Left lobe of liver (tissue), 2 donors: ENCODE measurements around the gene ZNF664. TPM values are rescaled to one million over a fixed set of nuclear protein-coding genes. Genes with fewer than 3 reads are reported as not detected.

Source experiments
- ATAC-seq: fragments of 200-7000 bp; cut with Tn5 transposase; one replicate; pipeline ENCODE4 v1.9.1; 2020; ENCODE audit warnings: mild to moderate bottlenecking, moderate library complexity
- DNase-seq: peaks from one replicate; pipeline ENCODE4 v3.0.0-alpha.2; 2020; ENCODE audit warnings: low spot score
- total RNA-seq: library from RNA; stranded (reverse); gene quantifications from one replicate; pipeline ENCODE4 v1.2.1, GENCODE V29; 2021
- donor health status: DM: no; HTN: no; CAD: no; lungs with moderate emphysema.
- donor health status: DM: no; HTN: yes; CAD: no.

Gene ZNF664
- total RNA-seq, 1 donor from 2014 or later: 44.5 TPM

DNA sequence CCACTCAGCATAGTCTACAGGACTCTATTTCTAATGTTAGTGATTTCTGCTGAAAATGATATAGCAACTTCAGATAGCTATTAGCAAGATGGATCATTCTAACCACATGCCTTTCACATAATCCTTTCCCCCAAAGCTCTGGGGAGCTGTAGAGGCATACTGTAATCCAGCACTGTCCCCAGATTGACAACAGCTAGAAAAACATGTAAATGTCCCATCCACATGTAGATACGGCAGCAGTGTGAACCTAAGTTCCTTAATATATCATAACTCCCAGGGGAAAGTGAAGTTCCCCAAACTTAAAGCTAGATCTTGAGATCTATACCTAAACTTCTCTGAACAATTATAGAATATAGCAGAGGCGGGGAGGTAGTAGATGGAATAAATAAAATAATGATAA is 14.0 kb downstream of the ZNF664 start:
- ATAC-seq (no peak), DNase-seq (no peak)

DNA sequence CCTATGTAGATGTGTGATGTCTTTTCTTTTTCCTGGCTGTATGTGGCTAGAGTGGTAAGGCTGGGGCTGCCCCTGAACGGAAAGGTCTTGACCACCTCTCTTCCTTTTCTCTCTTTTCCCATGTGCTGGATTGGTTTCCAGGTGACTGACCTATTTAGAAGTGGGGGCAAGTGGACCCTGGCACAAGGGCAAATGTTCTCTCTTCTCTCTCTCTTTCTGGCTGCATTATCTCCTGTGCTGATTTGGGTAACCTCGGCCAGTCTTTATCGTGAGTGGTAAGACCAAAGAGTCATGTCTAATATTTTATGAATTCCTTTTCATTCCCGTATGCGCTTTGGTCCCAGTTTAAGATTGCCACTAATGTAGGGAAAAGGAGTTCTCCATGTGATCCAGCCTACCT is 16.2 kb downstream of the ZNF664 start:
- DNase-seq (no peak), ATAC-seq (peak; percentile 66)

DNA sequence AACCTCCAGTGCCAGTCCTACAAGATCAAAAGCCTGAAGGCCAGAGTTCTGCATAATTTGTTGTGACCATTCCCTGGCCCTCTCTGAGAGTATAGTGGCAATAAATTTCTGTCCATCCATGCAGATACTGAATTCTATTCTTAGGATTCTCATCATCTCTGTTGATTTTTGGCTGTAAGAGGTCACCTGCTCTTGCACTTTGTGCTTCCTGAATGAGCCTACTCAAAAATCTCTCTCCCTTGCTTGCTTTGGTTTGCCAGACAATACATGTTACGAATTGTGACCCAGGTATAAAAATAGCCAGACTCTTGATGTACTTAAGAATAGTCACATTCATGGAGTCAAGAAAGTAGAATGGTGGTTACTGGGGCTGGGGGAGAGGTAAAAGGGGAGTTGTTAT is 16.7 kb downstream of the ZNF664 start:
- DNase-seq (no peak), ATAC-seq (peak; percentile 59)

DNA sequence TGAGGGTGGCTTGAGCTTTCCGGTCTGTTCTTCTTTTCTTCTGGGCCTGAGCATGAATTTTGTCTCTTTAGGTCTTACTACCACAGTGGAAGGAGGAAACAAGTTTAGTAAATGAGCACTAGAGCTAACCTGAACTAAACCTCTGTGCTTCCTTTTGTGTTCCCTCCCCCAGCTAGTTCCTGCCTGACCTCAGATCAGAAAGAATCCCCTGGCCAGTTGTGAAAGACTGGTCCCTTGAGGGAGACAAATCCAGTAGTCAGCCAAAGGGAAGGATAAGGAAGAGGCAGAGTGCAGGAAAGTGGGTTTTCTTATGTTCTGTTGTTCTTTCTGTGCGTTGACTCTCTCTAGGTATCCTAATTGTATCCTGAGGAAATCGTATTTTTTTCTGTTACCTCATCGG is 17.5 kb downstream of the ZNF664 start:
- ATAC-seq (peak; percentile 13), DNase-seq (no peak)

DNA sequence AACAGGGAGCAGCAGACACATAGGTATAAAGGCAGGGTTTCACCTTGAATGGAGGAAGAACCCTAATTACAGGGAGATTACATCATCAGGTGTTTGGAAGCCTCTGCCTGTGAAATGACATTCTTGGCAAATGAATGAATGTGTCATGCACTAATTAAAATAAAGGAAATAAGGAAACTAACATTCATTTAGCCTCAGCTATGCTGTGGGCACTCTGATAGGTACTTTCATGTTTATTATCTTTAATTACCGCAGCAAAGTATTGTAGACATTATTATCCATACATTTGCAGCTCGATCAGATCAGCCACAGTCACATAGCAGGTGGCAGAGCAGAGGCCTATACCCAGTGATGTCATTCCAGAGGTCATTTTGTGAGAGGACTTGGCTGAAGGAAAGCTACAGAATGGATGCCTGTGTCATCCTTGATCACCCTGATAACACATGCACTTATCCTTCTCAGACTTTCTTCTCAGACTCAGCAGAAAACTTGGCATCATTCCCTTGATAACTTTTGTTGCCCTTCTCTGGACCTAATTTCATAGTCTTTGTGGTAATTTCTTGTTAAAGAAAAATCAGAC is 18.4 kb downstream of the ZNF664 start:
- DNase-seq (no peak), ATAC-seq (no peak)

DNA sequence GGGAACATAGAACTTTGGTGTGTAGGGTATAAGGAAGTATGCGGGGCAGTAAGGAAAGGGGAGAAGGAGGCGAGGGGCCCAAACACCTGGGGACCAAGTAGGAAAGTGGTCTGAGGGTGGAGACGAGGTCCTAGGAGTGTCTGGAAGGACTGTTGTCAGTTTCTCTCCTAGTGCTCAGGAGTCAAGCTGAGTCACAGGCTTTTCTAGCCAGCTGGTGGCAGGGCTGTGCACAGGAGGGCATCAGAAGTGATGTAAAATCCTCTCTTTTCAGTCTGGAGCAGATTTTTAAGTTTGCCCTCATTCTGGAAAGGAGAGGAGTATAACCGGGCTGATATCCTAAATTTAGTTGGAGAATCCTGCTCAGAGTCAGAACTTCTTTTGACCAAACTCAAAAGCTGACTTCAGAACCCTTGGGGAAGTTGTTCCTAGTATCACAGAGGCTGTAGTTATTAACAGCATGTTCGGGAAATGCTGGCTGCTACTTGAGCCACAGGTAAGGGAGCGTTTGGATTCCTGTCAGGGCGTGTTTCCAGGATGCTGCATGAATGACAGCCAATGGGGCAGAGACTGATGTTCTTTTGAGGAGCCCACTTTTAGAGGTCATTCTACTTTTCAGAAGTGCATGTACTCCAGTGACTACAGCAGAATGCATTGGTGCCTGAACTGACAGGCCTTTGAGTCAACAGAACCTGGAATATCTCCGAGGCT is 19.3 kb downstream of the ZNF664 start:
- ATAC-seq: no peak
- DNase-seq: no peak

DNA sequence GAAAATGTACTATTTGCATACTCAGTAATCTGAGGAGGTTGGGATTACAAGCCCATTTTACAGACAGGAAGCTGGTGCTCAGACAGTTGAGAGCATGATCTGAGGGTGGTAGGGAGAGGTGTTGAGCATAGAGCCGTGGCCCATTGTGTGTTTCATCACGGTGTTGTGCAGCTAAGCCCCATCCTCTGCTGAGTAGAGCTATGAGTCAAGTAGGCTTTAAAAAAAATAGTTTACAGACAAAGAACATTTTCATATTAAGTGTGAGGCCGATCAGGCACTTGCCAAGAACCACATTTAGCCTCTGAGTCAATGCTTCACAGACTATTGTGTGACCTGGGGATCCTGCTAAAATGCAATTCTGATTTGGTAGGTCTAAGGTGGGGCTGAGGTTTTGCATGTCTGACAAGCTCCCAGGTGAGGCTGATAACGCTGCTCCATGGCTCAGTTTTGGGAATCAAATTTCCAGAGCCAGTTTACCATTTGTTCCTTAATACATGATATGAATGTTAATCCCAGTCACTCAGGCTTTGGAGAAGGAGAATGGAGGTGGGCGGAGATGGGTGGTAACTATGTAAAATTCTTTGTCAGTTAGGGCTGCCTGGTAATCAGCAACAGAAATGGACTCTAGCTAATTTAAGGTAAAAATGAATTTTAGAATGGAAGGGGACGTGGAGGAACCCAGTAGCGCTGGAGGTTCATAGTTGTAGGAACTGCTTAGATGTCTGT is 22.2 kb downstream of the ZNF664 start:
- ATAC-seq: no peak
- DNase-seq: no peak

DNA sequence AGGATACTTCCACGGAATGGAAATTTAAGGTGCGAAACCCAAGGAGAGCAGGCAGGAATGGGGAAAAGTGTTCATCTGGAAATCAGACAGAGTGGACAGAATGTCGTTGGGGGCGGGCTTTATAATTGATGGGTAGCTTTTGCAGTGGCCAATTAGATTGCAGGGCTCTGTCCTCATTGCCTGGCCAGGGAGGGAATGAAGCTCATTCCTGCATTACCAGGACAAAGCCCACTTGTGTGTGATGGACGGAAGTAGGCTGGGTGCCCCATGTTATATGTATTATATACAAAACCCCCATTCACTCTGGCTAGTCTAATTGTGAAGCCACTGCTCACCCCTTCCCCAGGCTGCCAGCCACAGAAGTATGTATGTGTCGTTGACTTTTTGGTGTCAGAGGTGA is 23.6 kb downstream of the ZNF664 start:
- ATAC-seq (no peak), DNase-seq (no peak)

DNA sequence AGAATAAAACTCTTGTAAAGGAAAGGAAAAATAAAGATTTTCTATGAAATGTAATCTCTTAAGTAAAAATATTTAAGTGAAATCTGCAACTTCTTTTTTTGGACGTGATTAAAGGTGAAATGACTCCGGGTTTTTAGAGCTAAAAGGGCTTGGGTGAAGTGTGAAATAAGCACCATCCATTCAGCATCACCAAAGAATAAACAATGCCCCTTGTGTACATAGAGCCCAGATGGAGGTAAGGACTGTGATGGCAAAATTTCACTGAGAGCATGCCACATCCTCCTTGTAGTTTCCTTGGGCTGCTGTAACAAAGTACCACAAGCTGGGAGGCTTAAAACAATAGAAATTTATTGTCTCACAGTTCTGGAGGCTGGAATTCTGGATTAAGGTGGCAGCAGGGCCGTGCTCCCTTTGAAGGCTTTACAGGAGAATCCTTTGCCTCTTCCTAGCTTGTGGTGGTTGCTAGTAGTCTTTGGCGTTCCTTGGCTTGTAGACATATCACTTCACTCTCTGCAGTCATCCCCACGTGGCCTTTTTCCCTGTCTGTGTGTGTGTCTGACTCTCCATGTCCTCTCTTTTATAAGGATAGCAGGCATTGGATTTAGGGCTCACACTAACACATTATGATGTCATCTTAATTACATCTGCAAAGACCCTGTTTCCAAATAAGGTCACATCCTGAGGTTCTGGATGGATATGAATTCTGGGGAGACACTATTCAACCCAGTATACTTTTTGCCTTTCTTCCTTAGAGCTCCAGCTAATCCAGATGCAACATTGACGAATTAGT is 24.2 kb downstream of the ZNF664 start:
- DNase-seq (no peak), ATAC-seq (no peak)

DNA sequence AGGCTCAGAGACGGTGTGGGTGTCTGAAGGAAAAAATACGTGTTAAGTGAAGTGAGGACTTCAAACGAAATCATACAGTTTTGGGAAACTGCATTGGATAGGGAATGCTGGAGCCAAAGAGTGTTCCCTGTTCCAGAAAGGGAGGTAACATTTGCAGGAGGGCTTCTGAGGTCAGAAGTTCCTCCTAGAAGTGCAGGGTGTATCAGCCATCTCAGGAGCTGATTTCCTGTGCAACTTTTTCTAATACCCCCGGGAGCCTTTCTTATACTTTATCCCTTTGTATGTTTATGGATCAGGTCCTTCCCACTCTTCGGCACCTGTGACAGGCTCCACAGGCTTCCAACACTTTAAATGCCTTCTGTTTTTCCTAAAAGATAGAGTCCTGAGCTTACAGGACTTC is 24.9 kb downstream of the ZNF664 start:
- DNase-seq: no peak
- no peak for ATAC-seq

DNA sequence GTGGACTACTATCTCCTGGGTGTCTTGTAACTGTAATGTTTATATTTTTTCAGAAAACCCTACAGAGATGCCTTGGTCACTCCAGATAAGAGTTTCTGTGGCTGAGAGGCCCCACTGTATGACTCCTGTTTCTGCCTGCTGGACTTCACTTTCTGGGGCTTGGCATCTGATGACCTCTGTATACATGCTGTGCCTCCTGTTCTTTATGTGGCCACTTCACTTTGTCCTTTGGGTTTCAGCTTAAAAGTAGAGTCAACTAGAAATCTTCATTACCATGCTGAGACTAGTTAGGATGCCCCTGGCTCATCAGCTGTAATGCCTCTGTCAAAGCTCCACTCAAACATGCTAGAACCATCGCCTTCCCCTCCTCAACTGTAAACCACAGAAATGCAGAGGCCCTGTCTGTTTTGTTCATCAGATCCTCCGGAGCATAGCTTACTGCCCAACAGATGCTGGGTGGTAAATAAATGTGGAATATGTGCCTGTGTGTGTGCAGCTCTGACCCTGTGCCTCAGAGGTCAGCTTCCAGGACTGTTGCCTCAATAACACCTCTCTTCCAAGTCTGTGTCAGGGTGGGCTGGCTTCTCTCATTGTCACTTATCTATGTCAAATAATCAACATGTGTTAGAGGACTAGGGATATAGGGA is 25.5 kb downstream of the ZNF664 start:
- ATAC-seq (no peak), DNase-seq (no peak)

DNA sequence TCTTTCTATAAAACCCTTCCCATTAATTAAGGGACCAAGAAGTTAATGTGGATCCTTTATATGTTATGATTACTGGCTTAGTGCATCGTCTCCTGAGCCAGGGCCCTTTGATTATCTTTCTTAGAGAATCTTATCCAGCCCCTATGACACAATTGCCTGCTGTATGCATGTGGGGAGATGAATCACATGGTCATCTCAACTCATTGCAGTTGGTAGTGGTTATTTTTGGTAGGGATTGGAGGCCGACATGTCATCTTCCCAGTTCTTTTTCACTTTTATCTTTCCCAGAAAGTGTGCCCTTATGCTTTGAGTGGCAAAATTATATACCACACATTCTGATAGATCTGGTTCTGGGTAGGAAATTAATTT is 26.0 kb downstream of the ZNF664 start:
- DNase-seq: no peak
- no peak for ATAC-seq

DNA sequence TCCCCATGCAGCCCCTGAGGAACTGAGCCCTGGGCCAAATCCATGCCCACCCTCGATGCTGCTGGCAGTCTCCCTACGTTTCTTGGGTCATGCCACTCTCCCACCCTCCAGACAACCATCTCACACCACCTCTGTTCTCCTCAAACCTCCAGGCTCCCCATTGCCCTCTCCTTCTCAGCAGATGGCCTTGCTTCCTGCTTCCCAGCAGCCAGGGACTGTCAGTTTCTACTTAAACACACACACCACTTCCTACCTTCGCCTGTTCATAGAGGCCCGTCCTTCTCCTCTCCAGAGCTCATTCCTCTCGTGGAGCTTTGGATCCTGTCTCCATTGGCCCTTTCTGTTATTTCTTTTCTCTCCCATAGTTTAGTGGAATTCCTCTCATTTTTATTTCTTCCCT is 27.1 kb downstream of the ZNF664 start:
- DNase-seq: no peak
- no peak for ATAC-seq

DNA sequence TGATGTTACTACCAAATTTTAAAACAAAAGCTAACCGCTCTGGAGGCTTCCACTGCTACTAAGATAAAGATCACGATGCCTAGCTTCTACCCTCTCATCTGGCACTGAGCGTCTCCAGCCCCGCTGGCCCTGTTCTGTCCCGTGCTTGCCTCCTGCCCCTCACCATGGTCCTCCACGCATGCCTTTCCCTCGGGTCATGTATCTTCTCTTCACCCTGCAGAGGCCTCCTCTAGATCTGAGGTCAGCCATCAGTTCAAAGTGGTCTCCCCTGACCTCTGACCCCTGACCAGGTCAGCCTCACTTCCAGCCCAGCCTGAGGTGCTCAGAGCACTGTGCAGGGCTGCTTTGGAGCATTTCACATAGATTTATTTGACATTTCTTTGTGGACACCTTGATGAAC is 28.3 kb downstream of the ZNF664 start:
- DNase-seq (no peak), ATAC-seq (no peak)

DNA sequence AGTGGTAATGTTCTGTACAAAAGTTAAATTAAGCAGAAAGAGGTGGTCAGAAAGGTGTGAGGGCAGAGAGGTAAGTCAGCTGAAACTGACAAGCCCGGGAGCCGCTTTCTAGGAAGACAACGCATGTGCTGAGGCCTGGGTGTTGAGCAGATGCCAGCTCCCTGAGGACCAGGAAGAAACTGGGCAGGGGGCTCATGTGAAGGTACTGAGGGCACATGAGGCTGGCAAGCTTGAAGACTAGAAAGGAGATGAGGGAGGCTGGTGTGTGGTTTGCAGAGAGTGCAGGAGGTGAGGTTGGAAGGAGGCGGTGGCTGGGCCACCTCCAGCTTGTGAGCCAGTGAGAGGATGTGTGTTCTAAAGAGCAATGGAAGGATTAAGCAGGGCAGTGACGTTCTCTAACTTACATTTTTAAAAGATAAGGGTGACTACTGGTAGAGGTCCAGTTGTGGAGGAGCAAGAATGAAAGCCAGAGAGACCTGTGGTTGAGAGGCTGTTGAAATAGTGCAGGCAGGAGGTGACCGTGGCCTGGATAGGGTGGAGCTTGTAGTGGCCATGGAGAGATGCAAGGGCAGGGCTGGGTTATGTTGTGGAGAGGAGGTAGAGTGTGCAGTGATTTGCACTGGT is 29.1 kb downstream of the ZNF664 start:
- peak; percentile 11 for ATAC-seq
- DNase-seq: no peak

DNA sequence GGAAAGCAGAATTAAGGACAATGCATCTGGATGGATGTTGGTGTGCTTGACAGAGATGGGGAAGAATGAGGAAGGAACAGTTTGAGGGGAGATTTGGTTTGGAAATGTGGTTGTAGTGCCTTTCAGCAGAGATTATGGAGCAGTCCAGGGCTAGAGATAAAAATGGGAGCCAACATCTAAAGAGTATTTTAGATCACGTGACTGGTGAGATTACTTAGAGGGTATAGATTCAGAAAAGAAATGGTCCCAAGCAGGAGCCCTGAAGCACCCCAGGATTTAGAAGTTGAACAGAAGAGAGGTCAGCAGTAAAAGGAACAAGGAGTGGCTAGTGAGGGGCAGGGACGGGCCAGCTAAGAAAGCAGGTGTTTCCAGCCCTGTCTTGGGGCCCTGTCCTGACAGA is 29.6 kb downstream of the ZNF664 start:
- DNase-seq: no peak
- no peak for ATAC-seq

DNA sequence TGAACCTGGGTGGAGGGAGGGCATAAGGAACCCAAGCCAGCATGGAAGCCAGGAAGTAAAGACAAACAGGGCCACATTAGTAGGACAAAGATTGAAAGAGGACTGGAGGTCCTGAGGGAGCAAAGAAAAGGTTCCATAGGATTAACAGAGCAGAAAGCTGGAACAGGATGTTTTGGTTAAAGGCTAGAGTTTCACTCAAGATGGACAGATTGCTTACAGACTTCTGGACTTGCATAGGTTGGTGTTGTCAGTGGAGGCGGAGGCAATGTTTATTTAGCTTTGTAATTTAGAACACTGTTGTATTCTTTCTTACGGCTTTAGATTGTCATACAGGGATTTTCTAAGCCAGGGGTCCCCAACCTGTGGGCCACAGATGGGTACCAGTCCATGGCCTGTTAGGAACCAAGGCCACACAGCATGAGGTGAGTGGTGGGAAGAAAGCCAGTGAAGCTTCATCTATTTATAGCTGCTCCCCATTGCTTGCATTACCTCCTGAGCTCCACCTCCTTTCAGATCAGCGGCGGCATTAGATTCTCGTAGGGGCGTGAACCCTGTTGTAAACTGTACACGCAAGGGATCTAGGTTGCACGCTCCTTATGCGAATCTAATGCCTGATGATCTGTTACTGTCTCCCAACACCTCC is 31.3 kb downstream of the ZNF664 start:
- DNase-seq (no peak), ATAC-seq (no peak)

DNA sequence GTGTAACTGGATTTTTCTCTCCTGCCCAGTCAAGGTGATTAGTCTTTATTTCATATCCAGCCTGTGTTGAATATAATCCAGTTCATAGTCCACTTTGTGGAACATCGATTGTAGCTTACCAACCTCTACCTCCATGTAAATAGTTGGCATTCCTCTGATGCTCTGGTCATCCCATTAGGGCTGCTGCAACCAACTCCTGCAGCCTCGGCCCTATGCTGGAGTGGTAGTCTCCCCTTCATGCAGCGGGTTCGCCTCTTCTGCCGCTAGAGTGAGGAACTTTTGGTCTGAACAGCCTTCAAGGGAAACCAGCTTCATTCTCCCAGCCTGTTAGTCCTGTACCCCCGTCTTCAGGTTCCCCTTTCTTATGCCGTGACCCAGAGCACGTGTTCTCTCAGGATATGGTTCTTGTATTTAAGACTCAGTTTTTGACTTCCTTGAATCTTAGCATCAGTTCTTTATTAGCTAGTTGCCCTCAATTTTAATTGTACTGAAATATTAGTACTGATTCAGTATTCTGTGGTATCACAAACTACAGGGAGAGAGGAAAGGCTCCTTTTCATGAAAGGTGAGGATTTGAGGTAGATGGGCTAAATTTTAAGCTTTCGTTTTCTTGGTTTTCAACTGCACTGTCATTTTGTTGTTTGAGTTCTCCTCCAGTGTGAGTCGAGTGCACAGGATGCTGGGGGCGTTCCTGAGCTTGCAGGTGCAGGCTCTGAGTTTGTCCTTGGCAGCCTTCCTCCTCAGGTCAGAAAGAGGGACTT is 33.2 kb downstream of the ZNF664 start:
- peak; percentile 41 for ATAC-seq
- no peak for DNase-seq
